GM19463 (cell line): Measurements from ENCODE around the gene DERL2.

Experiments used
- ATAC-seq: cut with Tn5 transposase; IDR thresholded peaks from one replicate; pipeline ENCODE4 v1.9.1; 2021; ENCODE audit warnings: mild to moderate bottlenecking, moderate library complexity; ENCODE audit not compliant: unreplicated experiment

Gene DERL2

DNA sequence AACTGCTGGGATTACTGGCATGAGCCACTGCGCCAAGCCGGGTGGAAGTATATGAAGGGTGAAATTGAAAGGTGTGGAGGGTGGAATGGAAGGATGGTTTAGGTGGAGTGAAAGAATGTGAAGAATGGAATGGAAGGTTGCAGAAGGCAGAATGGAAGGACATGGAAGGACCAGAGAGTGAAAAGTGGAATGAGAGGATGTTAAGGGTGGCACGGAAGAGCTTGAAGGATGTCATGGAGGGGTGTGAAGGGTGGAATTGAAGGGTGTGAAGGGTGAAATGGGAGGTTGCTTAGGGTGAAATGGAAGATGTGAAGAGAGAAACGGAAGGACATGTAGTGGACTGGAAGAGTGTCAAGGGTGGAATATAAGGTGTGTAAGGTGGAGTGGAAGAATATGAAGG, 16.6 kb upstream of the DERL2 start:
- ATAC-seq = no peak

DNA sequence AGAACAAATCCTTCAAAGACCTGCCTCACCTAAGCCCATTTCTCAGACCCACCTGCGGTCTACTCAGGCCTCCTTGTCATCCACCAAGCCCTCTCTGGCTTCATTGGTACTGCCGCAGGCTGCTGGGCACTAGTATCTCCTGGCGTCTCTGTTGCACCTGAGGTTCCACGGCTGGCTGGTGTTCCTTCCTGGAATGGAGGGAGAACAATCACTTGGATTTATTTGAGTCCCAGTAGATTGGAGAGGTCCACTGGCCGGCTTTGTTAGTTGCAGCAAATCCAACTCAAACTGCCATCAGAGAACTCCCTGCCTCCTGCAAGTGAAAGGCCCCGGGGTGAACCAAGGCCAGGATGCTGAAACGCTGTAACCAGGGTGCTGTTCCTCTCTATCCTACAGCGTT, 15.7 kb upstream of the DERL2 start:
- ATAC-seq = no peak

DNA sequence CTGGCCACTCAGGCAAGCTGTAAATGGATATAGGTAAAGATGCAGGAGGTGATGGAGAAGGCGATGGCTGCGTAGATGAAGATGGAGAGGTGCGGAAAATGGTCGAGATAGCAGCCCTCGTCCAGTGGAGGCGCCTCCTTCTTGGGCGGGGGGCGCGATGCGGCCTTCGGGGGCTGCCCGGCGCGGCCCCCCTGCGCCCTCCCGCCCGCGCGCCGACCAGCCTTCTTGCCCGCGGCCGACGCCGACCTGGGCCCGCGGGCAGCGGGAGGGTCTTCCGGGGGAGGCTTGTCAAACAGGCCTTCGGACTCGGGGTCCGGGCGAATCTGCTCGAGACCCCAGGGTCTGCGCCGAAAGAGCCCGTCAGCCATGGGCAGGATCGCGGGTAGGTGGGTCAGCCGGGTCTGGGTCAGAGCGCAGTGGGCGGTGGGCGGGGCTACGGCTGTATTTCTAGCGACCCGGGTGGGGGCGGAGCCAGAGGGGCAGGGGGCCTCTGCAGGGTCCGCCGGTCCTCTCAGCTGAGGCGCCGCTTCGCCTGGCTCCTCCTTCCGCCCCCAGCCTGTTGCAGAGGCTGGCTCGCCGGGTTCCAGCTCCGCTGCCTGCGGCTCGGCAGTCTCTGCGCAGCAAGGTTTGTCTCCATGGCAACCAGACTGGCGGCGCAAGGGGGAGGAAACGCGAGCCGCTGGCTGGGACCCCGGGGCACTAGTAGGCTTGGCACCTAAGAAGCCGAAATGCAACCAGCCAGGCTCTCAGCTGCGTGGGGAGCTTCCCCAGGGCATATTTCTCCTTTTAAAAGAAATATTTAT, 14.8 kb upstream of the DERL2 start:
- ATAC-seq = no peak

DNA sequence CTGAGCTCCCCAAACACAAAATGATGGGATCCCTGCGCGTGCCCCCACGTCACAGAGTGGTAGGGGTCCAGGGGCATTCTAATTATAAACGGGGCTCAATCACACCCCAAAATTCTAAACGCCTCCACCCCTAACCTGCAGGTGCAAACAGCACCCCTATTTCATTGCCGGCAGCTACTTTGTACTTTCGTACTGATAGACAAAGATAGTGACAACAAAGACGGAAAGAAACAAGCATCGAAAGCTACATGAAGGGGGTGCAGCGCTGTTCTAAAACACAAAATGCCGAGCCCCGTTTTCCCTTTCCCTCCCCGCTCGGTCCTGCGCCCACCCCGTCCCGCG, 14.2 kb upstream of the DERL2 start:
- no peak for ATAC-seq

DNA sequence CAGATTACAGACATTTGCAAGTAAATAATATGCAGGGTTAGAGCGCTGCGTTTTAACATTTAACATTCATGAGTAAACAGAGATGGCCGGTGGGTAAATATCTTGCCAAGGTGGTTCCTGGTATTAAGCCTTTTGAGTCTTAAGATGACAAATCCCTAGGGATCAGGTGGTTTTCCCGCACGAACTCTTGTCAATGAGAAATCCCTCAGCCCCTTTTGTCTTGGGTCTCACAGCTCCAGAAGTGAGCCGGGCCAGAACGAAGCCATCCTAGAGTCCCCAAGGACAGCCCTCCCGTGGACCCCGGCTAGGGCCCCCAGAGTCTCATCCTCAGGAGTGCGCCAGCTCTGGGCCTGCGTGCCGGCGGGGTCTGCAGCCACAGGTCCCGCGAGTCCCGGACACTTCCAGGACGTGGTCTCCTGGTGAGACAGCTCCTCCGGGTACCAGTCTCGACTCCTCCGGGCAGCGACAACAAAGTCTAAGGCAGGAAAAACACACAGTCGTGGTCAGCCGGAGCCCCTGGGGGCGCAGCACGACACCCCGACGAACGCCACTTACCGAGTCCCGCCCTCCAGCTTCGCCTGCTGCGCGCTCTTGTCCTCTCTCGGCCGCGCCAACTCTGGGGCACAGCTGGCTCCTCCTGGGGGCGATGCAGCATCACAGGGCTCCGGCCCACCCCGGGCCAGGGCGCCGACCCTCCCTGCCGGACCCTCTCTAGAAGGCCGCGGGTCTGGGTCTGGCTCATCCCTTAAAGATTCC, 13.7 kb upstream of the DERL2 start:
- ATAC-seq = no peak

DNA sequence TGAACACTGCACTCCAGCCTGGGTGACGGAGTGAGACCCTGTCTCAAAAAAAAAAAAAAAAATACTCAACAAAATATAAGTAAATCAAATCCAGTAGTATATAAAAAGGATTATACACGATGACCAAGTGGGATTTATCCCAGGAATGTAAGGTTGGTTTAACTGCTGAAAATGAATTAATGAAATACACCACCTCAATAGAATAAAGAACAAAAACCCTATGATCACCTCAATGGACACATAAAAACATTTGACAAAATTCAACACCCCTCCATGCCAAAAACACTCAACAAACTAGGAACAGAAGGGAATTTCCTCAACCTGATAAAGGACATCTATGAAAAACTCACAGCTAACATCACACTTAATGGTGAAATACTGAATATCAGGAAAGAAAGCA, 7.0 kb upstream of the DERL2 start:
- ATAC-seq = no peak

DNA sequence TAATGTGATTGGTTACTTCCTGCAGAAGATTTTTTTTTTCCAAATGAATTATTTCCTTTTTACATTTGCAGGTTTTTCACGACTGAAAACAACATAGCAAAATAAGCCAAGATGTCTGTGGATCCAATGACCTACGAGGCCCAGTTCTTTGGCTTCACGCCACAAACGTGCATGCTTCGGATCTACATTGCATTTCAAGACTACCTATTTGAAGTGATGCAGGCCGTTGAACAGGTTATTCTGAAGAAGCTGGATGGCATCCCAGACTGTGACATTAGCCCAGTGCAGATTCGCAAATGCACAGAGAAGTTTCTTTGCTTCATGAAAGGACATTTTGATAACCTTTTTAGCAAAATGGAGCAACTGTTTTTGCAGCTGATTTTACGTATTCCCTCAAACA, 2.8 kb upstream of the DERL2 start:
- no peak for ATAC-seq

DNA sequence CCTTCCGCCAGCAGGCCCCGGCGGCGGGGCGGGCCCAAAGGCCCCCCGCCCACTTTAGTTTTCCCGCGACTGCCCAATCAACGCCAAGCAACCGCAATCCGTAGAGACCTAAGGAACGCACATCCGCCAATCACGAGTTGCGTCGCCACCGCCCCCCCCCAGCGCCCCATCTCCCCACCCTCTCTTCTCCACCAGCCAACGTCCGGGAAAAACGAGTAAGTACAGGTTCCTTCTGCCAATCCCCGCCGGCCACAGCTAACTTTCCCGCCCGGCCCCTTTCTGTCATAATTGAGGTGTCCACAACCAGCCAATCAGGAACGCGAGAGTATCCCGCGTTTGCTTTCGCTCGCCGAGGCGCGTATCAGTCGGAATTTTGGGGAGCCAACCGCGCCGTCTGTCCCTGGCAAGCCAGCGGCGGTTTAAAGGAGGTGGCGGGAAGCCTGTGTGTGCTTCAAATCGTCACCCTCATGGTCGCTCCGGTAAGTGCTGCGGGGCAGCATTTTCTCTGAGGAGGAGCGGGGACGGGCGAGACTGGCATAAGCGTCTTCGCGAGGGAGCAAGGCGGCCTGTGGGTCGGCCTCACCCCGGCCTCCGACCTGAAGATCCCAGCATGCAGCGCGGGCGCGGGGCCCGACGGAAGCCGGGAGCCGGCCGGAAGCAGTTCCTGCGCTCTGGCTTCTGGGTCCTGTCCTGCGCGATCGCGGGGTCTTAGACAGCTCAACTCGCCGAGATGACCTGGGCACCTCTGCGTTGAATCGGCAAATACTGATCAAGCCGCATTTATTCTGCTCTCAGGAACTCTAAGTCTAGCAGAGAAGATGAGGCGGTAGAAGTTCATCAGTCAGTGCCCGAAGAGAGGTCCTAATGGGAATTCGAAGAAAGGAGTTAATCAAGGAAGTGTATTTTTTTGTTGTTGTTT, 487 bp upstream of the DERL2 start, which contains the start of gene MIS12:
MIS12 (plus strand) TSS at position 361 of the 919 bp plus-strand sequence. CDS start 2,297 bp downstream, outside the sequence.
- ATAC-seq = peak; percentile 82

DNA sequence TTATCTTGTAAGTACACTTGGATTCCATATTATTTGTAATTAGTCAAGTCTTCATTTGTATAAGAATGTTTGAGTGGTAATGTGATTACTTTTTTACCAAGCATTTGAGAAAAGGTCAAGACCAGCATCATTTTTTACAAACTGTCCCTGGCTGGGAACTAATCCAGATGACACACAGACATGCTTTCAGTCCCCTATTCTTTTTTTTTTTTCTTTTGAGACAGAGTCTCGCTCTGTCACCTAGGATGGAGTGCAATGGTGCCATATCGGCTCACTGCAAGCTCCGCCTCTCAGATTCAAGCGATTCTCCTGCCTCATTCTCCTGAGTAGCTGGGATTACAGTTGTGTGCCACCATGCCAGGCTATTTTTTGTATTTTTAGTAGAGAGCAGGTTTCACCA, 4.5 kb downstream of the DERL2 start:
- no peak for ATAC-seq

DNA sequence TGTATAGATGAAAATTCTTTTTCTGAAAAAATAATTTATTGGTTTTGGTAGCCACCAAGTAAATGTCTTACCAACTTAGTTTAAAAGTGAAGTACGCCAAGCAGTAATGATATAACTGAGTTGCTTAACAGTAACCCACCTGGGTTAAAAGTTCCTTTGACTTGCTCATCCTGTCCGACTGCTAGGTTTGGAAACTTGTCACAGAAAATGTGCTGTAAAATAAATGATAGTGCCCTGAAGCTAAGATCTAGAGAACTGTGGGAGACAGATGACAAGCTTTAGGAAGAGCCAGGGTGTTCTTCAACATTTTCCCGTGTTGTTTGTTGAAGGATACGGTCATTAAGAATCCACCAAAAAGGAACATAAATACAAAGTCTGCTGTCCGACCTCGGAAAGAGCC, 5.0 kb downstream of the DERL2 start:
- ATAC-seq = no peak

DNA sequence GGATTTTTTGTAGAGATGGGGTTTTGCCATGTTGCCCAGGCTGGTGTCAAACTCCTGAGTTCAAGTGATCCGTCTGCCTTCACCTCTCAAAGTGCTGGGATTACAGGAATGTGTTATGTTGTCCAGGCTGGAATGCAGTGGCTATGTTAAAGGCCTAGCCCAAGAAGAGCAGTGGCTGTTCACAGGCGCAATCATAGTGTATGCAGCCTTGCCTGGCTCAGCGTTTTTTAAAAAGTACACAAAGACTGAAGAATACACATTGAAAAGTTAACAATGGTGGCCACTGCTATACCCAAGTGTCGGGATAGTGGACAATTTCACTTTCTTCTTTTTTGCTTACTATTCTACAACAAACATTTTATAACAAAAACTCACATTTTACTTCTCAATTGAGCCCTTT, 7.0 kb downstream of the DERL2 start:
- ATAC-seq = no peak

DNA sequence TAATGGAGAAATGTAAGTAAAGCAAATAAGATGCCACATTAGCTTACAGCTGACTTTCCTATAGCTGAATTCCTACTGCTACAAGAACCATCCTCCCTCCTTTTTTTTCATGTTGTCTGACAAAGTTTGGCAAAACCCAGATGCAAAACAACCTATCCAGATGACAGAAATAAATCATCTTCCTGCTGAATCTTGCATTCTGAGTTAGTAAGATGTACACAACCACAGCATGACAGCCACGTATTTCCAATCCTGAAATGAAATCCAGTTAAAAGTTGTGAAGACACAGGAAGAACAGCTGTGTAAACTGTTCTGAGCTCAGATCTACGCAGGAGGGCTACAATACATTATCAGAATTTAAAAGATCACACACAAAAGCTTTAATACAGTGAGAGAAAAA, 12.1 kb downstream of the DERL2 start:
- no peak for ATAC-seq

DNA sequence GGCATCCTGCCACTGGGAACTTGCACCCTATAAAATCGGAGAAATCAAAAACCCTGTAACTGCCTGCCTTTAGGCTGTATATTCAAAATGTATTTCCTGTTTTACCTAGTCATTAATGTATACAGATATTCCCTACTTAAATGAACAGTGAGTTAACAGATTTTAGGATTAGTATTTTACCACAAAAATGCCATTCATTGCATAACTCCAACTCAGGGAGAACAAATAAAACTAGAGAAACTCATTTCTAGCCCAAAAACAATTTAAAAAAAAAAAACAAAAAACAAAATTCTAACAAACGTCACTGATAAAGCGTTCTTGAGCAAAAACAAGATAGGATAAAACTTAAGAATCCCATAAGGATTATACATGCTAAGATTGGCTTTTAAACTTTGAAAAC, 13.5 kb downstream of the DERL2 start:
- no peak for ATAC-seq

DNA sequence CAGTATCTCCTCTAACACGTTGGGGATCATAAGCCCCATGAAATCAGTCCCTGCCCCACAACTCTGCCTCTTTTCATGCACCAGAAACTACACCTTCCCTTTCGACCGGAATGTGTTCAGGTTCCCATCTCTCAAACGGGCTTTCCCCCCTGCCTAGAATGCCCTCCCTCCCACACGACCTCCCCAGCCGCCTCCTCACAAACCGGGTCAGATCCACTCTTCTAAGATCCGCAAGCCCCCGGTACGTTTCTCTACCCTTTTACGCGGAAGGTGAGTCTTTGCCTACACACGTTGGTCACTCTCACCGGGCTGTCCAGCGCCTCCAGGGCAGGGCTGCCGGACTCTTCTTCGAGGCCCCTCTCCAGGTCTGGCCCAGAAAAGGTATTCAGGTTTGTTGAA, 17.9 kb downstream of the DERL2 start:
- no peak for ATAC-seq

DNA sequence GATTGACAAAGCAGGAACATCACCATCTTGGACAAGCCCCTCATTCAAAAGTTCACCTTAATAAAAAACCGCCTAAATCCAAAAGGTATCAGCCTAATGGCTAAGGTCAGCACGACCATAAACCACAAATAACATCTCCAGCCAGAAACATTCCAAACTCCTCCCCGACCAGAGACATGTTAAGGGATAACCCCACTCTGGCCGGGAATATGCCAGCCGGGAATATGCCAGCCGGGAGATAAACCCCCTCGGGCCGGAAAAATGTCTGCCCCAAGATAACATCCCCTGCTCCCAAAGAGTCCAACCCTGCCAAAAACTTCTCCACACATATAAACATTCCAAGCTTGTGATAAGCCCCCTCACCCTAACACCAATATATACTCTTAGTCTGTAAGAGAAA, 18.6 kb downstream of the DERL2 start:
- no peak for ATAC-seq

DNA sequence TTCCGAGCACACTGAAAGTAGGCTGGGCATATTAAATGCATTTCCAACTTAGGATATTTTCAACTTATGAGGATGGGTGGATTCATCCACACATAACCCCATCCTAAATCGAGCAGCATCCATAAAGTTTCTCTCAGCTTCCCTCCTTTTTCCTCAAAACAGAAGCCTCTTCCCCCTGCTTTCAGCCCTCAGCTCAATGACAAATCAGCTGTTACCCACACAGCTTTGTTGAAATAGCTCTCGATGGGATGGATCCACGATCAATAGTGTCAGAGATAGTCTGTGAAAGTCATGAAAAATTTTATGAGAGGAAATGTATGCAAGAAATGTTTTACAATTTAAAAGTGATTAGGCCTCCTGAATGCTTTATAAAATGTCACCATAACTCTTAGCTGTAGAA, 19.7 kb downstream of the DERL2 start:
- no peak for ATAC-seq

DNA sequence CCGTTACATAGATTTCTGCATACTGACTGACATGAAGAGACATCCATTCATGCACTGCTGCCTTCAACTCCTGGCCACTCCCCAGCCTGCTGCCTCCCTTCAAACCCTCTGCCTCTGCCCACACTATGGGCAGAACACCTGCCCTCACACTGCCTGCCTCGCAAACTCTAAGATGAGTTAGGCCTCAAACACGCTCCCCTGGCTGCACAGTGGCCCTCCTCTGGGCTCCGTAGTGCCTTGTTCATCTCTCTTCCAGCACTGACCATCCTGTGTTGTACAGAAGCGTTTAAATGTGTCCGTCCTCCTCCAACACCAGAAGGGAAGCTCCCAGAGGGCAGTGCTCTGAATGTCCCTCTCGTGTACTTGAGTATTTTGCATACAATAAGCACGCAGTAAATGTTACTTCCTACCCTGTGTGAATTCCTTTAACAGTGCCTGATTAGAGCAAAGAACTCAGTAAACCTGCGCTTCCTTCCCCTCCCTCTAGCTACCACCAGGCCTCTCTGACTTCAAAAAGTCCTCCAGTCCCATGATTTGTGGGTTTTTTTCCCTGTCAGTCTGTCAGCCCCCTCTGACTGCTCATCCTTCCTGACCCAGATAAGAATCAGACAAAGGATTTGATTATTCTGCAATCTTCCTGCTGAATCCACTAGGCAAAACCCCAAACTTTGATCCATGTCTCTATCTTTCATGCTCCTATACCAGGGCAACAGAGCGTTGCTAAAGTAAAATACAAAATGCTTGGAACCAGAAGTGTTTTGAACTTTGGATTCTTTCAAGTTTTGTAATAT, 21.1 kb downstream of the DERL2 start:
- no peak for ATAC-seq

DNA sequence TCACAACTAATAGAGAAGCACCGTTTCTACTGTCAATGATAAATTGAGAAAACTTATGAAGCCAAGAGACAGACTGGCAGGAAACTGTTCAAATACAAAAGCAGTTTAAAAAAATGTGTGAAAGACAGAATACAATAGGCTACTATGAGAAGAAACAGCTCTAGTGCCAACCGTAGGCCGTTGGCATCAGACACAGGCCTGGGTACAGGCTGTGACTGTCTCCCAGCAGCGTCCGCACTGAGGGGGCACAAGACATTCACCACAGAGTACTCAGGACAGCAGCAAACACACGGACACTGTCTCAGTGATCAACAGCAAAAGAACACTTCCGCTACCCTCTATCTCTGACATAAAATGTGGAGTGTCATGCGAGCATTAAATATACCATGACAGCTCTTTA, 39.2 kb downstream of the DERL2 start:
- ATAC-seq = no peak

DNA sequence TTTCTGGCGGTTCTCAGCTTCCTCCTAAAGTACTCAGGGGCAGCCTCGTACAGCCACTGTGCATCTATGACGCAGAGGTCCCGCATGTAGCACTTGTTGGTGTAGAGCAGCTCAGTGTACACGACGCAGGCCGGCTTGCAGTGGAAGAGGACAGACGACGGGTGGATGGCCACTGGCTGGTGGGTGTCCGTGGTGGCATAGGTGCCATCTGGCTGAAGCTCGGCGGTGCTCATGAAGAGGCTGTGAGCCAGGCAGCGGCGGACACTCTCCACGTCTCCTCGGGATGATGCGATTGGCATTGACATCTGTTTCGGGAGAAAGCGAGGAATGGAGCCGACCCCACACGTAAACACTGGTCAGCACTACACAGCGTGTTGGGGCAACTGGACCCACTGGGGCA, 41.8 kb downstream of the DERL2 start:
- no peak for ATAC-seq

DNA sequence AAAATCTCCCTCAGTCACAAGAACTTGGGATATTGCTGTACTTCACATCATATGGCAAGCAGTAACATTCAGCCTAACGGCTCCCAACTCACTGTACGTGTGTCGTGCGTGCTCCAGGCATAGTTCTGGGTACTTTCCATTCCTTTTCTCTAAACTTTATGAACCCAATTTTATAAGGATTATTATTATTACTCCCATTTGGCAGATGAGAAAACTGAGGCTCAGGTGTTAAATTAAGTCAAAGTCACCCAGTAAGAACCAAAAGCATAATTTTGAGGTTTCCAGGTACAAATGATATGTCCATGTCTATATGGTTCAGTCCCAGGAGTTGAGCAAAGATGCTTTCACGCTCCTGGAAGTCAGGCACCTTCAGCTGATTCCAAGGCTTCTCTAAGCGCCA, 42.2 kb downstream of the DERL2 start:
- no peak for ATAC-seq

DNA sequence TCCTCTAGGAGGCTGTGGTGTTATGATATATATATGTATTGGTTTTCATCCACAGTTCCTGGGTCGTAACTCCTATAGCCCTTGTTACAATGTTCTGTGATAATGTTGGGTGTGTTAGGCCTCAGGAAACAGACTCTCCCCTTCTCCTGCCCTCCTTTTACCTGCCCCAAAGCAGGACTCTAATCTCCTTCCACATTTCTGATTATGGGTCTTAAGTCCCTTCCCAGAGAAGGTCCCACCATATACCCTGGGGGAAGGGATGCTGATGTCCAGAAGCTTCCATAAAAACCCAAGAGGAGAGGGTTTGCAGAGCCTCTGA, 46.6 kb downstream of the DERL2 start:
- ATAC-seq = no peak
